Nephron (organoid): ENCODE data around the gene FBXO17.
"Not testable (repeated sequence)": the region's sequence is repeated elsewhere in the genome, so short reads cannot be mapped to it uniquely, and the experiment has no call there.

ENCODE experiments used
- H3K27ac Mint-ChIP-seq, 3 experiments: 2 replicates each; pipeline ENCODE4 v1.8.0; 2020; ENCODE audit warnings: mixed read lengths in 3 of 3, mild to moderate bottlenecking in 2 of 3, moderate library complexity in 1 of 3
- H3K27me3 Mint-ChIP-seq: 2 replicates; pipeline ENCODE4 v1.8.0; 2021; ENCODE audit warnings: low read depth, mild to moderate bottlenecking, moderate library complexity, mixed read lengths
- H3K36me3 Mint-ChIP-seq: 2 replicates; pipeline ENCODE4 v1.8.0; 2020; ENCODE audit warnings: low read depth, mixed read lengths
- H3K4me1 Mint-ChIP-seq: 2 replicates; pipeline ENCODE4 v1.8.0; 2020; ENCODE audit warnings: mixed read lengths
- H3K4me3 Mint-ChIP-seq, 3 experiments: 2 replicates each; pipeline ENCODE4 v1.8.0; 2020; ENCODE audit warnings: mild to moderate bottlenecking in 3 of 3, mixed read lengths in 3 of 3, moderate library complexity in 2 of 3
- H3K9me3 Mint-ChIP-seq: 2 replicates; pipeline ENCODE4 v1.8.0; 2020; ENCODE audit warnings: mixed read lengths
- CTCF ChIP-seq, 3 experiments: fragments of 200-600 bp; sonication (generic); IDR thresholded peaks; one replicate each; pipeline ENCODE4 v1.5.0; 2021; ENCODE audit warnings: antibody characterized with exemption in 3 of 3; ENCODE audit not compliant: unreplicated experiment in 3 of 3

The FBXO17 gene

DNA sequence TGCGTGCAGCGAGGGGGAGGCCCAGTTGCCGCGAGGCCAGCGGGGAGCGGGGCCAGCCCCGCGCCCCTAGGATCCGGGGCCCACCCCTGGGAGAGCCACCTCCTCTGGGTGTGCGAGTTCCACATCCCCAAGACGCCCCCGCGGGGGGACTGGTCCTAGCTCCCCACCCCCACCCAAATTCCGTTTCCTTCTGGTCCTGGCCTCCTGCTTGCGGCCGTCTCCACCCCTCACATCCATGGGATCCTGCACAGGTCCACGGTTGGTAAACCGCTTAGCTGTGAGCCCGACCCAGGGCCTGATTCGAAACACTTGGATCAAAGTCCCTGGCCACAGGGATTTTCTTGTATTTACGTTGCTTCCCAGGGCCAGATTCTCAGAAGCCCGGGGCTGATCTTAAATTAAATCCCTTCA is 324 bp upstream of the FBXO17 start:
- peak overlapping the region; percentile 92 for H3K4me3 Mint-ChIP-seq
- H3K27me3 Mint-ChIP-seq = no peaks in the 10 kb centered on the region
- H3K9me3 Mint-ChIP-seq = peaks cover 2% of the 10 kb centered on the region
- H3K36me3 Mint-ChIP-seq = peaks cover 16% of the 10 kb centered on the region
- peak overlapping the region; percentile 97 to 99 (median 99) for H3K27ac Mint-ChIP-seq
- no peak for TF ChIP-seq CTCF (IDR thresholded peaks at IDR 0.05; ENCODE audit: unreplicated experiment in 3 of 3)
- H3K4me1 Mint-ChIP-seq = peaks cover 40% of the 10 kb centered on the region

- H3K27ac Mint-ChIP-seq = peak overlapping the region; percentile 99
- H3K4me3 Mint-ChIP-seq = peak overlapping the region; percentile 93 to 99 (median 96)
- H3K4me1 Mint-ChIP-seq = peaks cover 41% of the 10 kb centered on the region
- no peaks in the 10 kb centered on the region for H3K27me3 Mint-ChIP-seq
- H3K36me3 Mint-ChIP-seq = peaks cover 21% of the 10 kb centered on the region
- H3K9me3 Mint-ChIP-seq = no peaks in the 10 kb centered on the region
- TF ChIP-seq CTCF (IDR thresholded peaks at IDR 0.05; ENCODE audit: unreplicated experiment in 3 of 3) = no peak
Observed at GRCh38 chr19:38974624-38975213, 823 bp downstream of the FBXO17 start.

DNA sequence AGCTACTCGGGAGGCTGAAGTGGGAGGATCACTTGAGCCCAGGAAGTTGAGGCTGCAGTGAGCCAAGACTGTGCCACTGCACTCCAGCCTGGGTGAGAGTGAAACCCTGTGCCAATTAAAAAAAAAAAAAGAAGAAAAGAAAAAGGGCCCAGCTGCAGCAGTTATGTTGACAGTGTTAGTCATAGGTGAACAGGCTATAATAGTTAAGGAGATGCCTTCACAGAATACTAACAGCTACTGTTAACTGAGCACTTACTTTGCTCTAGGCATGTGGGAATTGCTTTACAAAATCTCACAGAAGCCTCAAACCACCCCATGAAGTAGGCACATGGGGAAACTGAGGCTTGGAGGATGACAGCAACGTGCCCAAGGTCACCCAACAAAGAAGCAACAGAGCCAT is 3.9 kb downstream of the FBXO17 start:
- Mint-ChIP-seq H3K27me3 (no peaks in the 10 kb centered on the region), H3K9me3 (no peaks in the 10 kb centered on the region), H3K27ac (peak overlapping the region in 1 of 3 experiments; percentile 76), H3K36me3 (peaks cover 28% of the 10 kb centered on the region), H3K4me3 (peak overlapping the region in 2 of 3 experiments; percentile 37 to 57), H3K4me1 (peaks cover 29% of the 10 kb centered on the region)
- no peak for TF ChIP-seq CTCF (IDR thresholded peaks at IDR 0.05; ENCODE audit: unreplicated experiment in 3 of 3)

- Mint-ChIP-seq H3K36me3 (peaks cover 33% of the 10 kb centered on the region), H3K27ac (peak overlapping the region in 2 of 3 experiments; percentile 37 to 55), H3K4me3 (peak overlapping the region in 2 of 3 experiments; percentile 32 to 62), H3K27me3 (no peaks in the 10 kb centered on the region), H3K4me1 (peaks cover 21% of the 10 kb centered on the region), H3K9me3 (no peaks in the 10 kb centered on the region)
- no peak for TF ChIP-seq CTCF (IDR thresholded peaks at IDR 0.05; ENCODE audit: unreplicated experiment in 3 of 3)
Observed at GRCh38 chr19:38970664-38971532, 4.6 kb downstream of the FBXO17 start.

DNA sequence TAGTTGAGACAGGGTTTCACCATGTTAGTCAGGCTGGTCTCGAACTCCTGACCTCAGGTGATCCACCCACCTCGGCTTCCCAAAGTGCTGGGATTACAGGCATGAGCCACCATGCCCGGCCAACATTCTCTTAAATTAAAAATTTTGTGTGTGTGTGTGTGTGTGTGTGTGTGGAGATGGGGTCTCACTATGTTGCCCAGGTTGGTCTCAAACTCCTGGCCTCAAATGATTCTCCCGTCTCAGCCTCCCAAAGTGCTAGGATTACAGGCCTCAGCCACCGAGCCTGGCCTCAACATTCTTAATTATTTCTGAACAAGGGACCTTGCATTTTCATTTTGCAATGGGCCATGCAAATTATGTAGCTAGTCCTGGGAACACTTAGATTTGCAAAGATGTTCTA is 9.4 kb downstream of the FBXO17 start:
- H3K27ac Mint-ChIP-seq, H3K27me3 Mint-ChIP-seq, H3K9me3 Mint-ChIP-seq, H3K4me3 Mint-ChIP-seq: not testable (repeated sequence)
- peaks cover 10% of the 10 kb centered on the region for H3K4me1 Mint-ChIP-seq
- peaks cover 39% of the 10 kb centered on the region for H3K36me3 Mint-ChIP-seq

- Mint-ChIP-seq H3K9me3 (no peaks in the 10 kb centered on the region), H3K27ac (peak overlapping the region in 1 of 3 experiments; percentile 72), H3K4me1 (peaks cover 6% of the 10 kb centered on the region), H3K4me3 (no peak overlapping the region), H3K27me3 (no peaks in the 10 kb centered on the region), H3K36me3 (peaks cover 32% of the 10 kb centered on the region)
- TF ChIP-seq CTCF (IDR thresholded peaks at IDR 0.05; ENCODE audit: unreplicated experiment in 3 of 3) = no peak
Observed at GRCh38 chr19:38964738-38965137, 10.8 kb downstream of the FBXO17 start.
